ENCODE measurements around the gene BCKDK.

Gene BCKDK

GRCh38 chr16:31064882-31065461 lies 43.2 kb upstream of the BCKDK start:
- no peak for DNase-seq (ENCODE audit: low spot score)
- no peak for TF ChIP-seq CTCF (IDR thresholded peaks at IDR 0.05; ENCODE audit: extremely low read depth, insufficient read depth, missing control alignments)
- in situ Hi-C loops (cut with MboI; ENCODE audit: low pct_unique_long_range_greater_than_20kb, low sequenced_read_pairs, unreplicated experiment), result no loop called here

GRCh38 chr16:31067342-31067741 lies 40.8 kb upstream of the BCKDK start:
- no peak for DNase-seq (ENCODE audit: low spot score)
- in situ Hi-C loops (cut with MboI; ENCODE audit: low pct_unique_long_range_greater_than_20kb, low sequenced_read_pairs, unreplicated experiment), result no loop called here
- no peak for TF ChIP-seq CTCF (IDR thresholded peaks at IDR 0.05; ENCODE audit: extremely low read depth, insufficient read depth, missing control alignments)

- in situ Hi-C loops (cut with MboI; ENCODE audit: low pct_unique_long_range_greater_than_20kb, low sequenced_read_pairs, unreplicated experiment), result no loop called here
- no peak for DNase-seq (ENCODE audit: low spot score)
- TF ChIP-seq CTCF (IDR thresholded peaks at IDR 0.05; ENCODE audit: extremely low read depth, insufficient read depth, missing control alignments), result no peak
These were observed 36.3 kb upstream of the BCKDK start for GRCh38 chr16:31071861-31072260.

- in situ Hi-C loops (cut with MboI; ENCODE audit: low pct_unique_long_range_greater_than_20kb, low sequenced_read_pairs, unreplicated experiment), result no loop called here
- no peak for DNase-seq (ENCODE audit: low spot score)
- no peak for TF ChIP-seq CTCF (IDR thresholded peaks at IDR 0.05; ENCODE audit: extremely low read depth, insufficient read depth, missing control alignments)
These were observed 35.5 kb upstream of the BCKDK start for GRCh38 chr16:31072540-31073141.

- in situ Hi-C loops (cut with MboI; ENCODE audit: low pct_unique_long_range_greater_than_20kb, low sequenced_read_pairs, unreplicated experiment), result no loop called here
- DNase-seq (ENCODE audit: low spot score), result peak; percentile 92
- TF ChIP-seq CTCF (IDR thresholded peaks at IDR 0.05; ENCODE audit: extremely low read depth, insufficient read depth, missing control alignments), result no peak
These were observed 34.8 kb upstream of the BCKDK start for GRCh38 chr16:31073142-31073969.

GRCh38 chr16:31073970-31074813 lies 34.0 kb upstream of the BCKDK start, which contains the start of the genes ZNF646 and ZNF668:
Gene ZNF646 (plus strand): TSS chr16:31074422. CDS start chr16:31076325, 1,903 bp downstream.
Gene ZNF668 (minus strand): TSS chr16:31074240. CDS start chr16:31064459, 9,781 bp downstream.
- TF ChIP-seq CTCF (IDR thresholded peaks at IDR 0.05; ENCODE audit: extremely low read depth, insufficient read depth, missing control alignments), result no peak
- DNase-seq (ENCODE audit: low spot score), result peak; percentile 98
- in situ Hi-C loops (cut with MboI; ENCODE audit: low pct_unique_long_range_greater_than_20kb, low sequenced_read_pairs, unreplicated experiment), result no loop called here
